ENCODE data around the gene PTPRT. TPM values are rescaled to one million over a fixed set of nuclear protein-coding genes. Genes with fewer than 3 reads are reported as not detected.

PTPRT gene
- total RNA-seq, 6 experiments from 2014 or later = not detected

DNA sequence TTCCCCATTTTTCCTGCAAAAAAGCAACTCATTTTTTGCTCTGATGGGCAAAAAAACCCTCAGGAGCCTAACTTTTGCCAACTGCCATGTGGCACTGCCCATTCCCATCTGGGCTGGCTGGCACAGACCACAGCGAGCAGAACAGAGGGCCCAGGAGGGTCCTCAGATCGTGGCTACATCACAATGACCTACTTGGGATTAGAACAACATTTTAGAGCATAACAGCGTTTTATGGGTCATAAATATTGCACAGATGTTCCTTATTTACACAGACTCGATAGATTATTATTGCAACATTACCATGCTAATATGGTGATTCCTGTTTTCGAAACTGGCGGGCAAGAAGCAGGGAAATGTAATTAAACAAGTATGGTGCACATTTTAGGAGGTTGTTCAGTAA lies 28.0 kb downstream of the PTPRT start:
- no peaks in the 10 kb centered on the region; the same call in 1 of the 2 replicates for H3K27me3 Mint-ChIP-seq (ENCODE audit: insufficient read depth)
- no peak overlapping the region for H3K4me3 Mint-ChIP-seq
- TF ChIP-seq, protein P1, sequence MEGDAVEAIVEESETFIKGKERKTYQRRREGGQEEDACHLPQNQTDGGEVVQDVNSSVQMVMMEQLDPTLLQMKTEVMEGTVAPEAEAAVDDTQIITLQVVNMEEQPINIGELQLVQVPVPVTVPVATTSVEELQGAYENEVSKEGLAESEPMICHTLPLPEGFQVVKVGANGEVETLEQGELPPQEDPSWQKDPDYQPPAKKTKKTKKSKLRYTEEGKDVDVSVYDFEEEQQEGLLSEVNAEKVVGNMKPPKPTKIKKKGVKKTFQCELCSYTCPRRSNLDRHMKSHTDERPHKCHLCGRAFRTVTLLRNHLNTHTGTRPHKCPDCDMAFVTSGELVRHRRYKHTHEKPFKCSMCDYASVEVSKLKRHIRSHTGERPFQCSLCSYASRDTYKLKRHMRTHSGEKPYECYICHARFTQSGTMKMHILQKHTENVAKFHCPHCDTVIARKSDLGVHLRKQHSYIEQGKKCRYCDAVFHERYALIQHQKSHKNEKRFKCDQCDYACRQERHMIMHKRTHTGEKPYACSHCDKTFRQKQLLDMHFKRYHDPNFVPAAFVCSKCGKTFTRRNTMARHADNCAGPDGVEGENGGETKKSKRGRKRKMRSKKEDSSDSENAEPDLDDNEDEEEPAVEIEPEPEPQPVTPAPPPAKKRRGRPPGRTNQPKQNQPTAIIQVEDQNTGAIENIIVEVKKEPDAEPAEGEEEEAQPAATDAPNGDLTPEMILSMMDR (IDR thresholded peaks at IDR 0.05) = no peak
- H3K36me3 Mint-ChIP-seq (ENCODE audit: low read depth) = no peaks in the 10 kb centered on the region
- no peak overlapping the region for H3K27ac Mint-ChIP-seq
- DNase-seq = no peak
- H3K4me1 Mint-ChIP-seq (ENCODE audit: low read depth) = no peaks in the 10 kb centered on the region
- H3K9me3 Mint-ChIP-seq = peaks cover 37% of the 10 kb centered on the region

DNA sequence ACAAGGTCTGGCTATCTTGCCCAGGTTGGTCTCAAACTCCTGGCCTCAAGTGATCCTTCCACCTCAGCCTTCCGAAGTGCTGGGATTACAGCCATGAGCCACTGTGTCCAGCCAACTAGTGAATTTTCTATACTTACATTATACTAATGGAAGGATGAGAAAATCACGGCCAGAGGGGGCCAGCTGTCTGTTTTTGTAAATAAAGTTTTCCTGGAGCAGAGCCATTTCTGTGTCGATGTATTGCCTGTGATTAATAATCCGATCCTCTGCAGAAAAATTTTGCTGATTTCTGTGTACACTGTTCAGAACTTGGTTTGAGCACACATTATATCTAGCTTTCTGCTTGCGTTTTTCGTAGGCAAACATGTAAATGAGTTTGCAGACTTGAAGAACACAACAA lies 28.8 kb downstream of the PTPRT start:
- Mint-ChIP-seq H3K4me1 (ENCODE audit: low read depth) (no peaks in the 10 kb centered on the region), H3K27me3 (ENCODE audit: insufficient read depth) (no peaks in the 10 kb centered on the region; the same call in 1 of the 2 replicates), H3K36me3 (ENCODE audit: low read depth) (no peaks in the 10 kb centered on the region; the same call in 1 of the 2 replicates), H3K4me3 (no peak overlapping the region), H3K27ac (no peak overlapping the region), H3K9me3 (peaks cover 40% of the 10 kb centered on the region)
- TF ChIP-seq, protein P1 (IDR thresholded peaks at IDR 0.05) = no peak
- no peak for DNase-seq

DNA sequence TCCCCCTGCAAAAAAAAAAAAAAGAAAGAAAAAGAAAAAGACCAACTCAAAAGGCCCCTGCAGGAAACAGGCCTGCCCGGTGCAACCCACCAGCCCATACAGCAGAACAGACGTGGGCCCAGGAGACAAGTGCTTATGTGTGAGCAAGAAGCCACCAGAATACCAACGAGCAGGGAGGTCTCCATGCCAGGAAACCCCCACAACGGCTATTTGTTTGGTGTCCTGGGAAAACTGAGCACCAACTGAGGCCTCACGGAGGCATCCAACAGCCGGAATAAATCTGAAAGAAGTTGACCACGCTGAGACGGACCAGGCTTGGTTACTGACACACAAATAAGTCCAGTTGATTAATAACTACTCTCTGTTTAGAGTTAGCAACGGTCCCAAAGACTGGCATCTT lies 29.7 kb downstream of the PTPRT start:
- Mint-ChIP-seq H3K4me3 (no peak overlapping the region), H3K27ac (no peak overlapping the region), H3K36me3 (ENCODE audit: low read depth) (no peaks in the 10 kb centered on the region; the same call in 1 of the 2 replicates), H3K27me3 (ENCODE audit: insufficient read depth) (no peaks in the 10 kb centered on the region; the same call in 1 of the 2 replicates), H3K9me3 (peaks cover 37% of the 10 kb centered on the region), H3K4me1 (ENCODE audit: low read depth) (no peaks in the 10 kb centered on the region)
- no peak for DNase-seq
- TF ChIP-seq, protein P1 (IDR thresholded peaks at IDR 0.05) = no peak

DNA sequence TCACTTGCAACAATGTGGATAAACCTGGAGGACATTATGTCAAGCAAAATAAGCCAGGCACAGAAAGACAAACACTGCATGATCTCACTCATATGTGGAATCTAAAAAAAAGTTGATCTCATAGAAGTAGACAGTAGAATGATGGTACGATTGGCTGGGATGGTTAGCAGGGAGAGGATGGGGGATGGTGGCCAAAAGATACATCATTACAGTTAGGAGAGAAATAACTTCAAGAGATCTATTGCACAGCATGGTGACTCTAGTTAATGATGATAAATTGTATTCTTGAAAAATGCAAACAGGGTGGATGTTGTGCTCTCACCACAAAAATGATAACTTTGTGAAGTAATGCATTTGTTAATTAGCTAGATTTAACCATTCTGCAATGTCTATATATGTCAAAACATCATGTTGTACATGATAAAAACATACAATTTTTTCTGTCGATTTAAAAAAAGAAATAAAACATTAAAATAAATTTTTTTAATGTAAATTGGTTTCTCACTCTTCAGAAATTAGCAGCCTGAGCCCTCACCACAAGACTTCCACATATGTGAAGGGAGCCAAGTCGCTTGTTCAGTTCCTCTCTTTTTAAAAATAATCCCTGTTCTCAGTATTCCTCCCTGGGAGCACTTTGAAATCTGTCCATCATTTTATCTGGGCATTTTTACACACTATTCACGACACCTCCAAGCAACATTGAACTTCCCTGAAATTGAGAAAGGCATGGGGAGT lies 34.2 kb downstream of the PTPRT start:
- peaks cover 45% of the 10 kb centered on the region for H3K9me3 Mint-ChIP-seq
- no peaks in the 10 kb centered on the region for H3K4me1 Mint-ChIP-seq (ENCODE audit: low read depth)
- no peak overlapping the region for H3K4me3 Mint-ChIP-seq
- H3K27me3 Mint-ChIP-seq (ENCODE audit: insufficient read depth) = no peaks in the 10 kb centered on the region; the same call in 1 of the 2 replicates
- TF ChIP-seq, protein P1 (IDR thresholded peaks at IDR 0.05) = no peak
- no peaks in the 10 kb centered on the region; the same call in 1 of the 2 replicates for H3K36me3 Mint-ChIP-seq (ENCODE audit: low read depth)
- DNase-seq = no peak
- H3K27ac Mint-ChIP-seq = no peak overlapping the region

DNA sequence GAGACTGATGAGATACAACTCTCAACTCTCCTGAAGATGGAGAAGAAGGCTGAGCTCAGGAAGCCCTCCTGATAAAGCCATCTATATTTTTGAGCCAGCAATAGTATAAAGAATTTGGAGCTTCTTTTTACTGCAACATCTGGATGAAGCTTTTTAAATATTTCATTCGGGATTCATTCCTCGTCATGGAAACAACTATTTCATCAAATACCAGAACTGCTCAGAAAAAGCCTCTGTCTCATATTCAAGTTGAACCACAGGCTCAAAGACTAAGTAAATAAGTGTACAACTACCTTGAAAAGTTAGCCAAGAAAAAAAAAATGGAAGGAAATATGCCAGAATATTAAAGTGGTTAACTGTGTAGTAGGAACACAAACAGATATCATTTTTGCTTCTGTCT lies 37.8 kb downstream of the PTPRT start:
- no peak overlapping the region for H3K4me3 Mint-ChIP-seq
- TF ChIP-seq, protein P1 (IDR thresholded peaks at IDR 0.05) = no peak
- no peaks in the 10 kb centered on the region for H3K4me1 Mint-ChIP-seq (ENCODE audit: low read depth)
- DNase-seq = no peak
- H3K36me3 Mint-ChIP-seq (ENCODE audit: low read depth) = no peaks in the 10 kb centered on the region; the same call in 1 of the 2 replicates
- peaks cover 37% of the 10 kb centered on the region for H3K9me3 Mint-ChIP-seq
- no peaks in the 10 kb centered on the region for H3K27me3 Mint-ChIP-seq (ENCODE audit: insufficient read depth)
- no peak overlapping the region for H3K27ac Mint-ChIP-seq
